OCI-LY7 (cell line): Measurements from ENCODE around the gene TNC. TPM values are rescaled to one million over a fixed set of nuclear protein-coding genes. Genes with fewer than 3 reads are reported as not detected.

ENCODE experiments used
- BruUV-seq: library from RNA; stranded (reverse); fragments of 400-500 nt; replicated peaks from 2 replicates; lab custom pipeline; 2021; lab: Mats Ljungman, UMichigan
- CTCF ChIA-PET: fragments of 300-600 bp; sonication (Branson Sonifier 250); formaldehyde crosslinking; loops from one replicate; lab custom pipeline; 2022; ENCODE audit warnings: antibody characterized with exemption; ENCODE audit not compliant: unreplicated experiment; lab: Charles Lee
- POLR2A ChIA-PET: fragments of 300-600 bp; sonication (Branson Sonifier 250); formaldehyde crosslinking; loops from one replicate; lab custom pipeline; 2022; ENCODE audit warnings: antibody characterized with exemption; lab: Charles Lee
- DNase-seq: peaks from one replicate; pipeline ENCODE4 v3.0.0-alpha.2; 2015; ENCODE audit warnings: low spot score
- H2AFZ ChIP-seq: fragments of 200-600 bp; sonication (generic), shearing (Covaris generic); 2 replicates; pipeline ENCODE4 v1.6.1; 2014; ENCODE audit warnings: mild to moderate bottlenecking, antibody characterized with exemption, low read length, moderate library complexity
- H3K27ac ChIP-seq: fragments of 200-600 bp; sonication (generic); 2 replicates; pipeline ENCODE4 v1.5.1; 2014; ENCODE audit warnings: mixed run types, low read depth, mild to moderate bottlenecking, moderate library complexity, low read length, inconsistent platforms; ENCODE audit not compliant: poor library complexity, severe bottlenecking
- H3K36me3 ChIP-seq: fragments of 200-600 bp; sonication (generic); 2 replicates; pipeline ENCODE4 v1.6.1; 2014; ENCODE audit warnings: mild to moderate bottlenecking, antibody characterized with exemption, low read length, moderate library complexity, mixed read lengths; ENCODE audit not compliant: insufficient read depth
- H3K4me1 ChIP-seq: fragments of 200-600 bp; sonication (generic); 2 replicates; pipeline ENCODE4 v1.5.1; 2014; ENCODE audit warnings: mild to moderate bottlenecking, low read length; ENCODE audit not compliant: insufficient read depth, poor library complexity, severe bottlenecking
- H3K4me2 ChIP-seq: fragments of 200-600 bp; sonication (generic); 2 replicates; pipeline ENCODE4 v1.6.1; 2014; ENCODE audit warnings: mild to moderate bottlenecking, low read length
- H3K4me3 ChIP-seq: fragments of 200-600 bp; sonication (generic); 2 replicates; pipeline ENCODE4 v1.5.1; 2014; ENCODE audit warnings: mild to moderate bottlenecking, low read depth, low read length; ENCODE audit not compliant: poor library complexity, severe bottlenecking
- H3K79me2 ChIP-seq: fragments of 200-600 bp; sonication (generic); 2 replicates; pipeline ENCODE4 v1.6.1; 2016; ENCODE audit warnings: low read depth, mild to moderate bottlenecking, low read length, moderate library complexity, mixed read lengths; ENCODE audit not compliant: insufficient read depth
- H3K9me2 ChIP-seq: fragments of 200-600 bp; sonication (generic); 2 replicates; pipeline ENCODE4 v1.6.1; 2016; ENCODE audit warnings: mild to moderate bottlenecking, low read length, mixed read lengths; ENCODE audit not compliant: insufficient read depth
- H3K9me3 ChIP-seq: fragments of 200-600 bp; sonication (generic); 2 replicates; pipeline ENCODE4 v1.6.1; 2014; ENCODE audit warnings: mild to moderate bottlenecking, mixed run types, low read length, mixed read lengths
- H4K20me1 ChIP-seq: fragments of 200-600 bp; sonication (generic); 2 replicates; pipeline ENCODE4 v1.6.1; 2014; ENCODE audit warnings: mild to moderate bottlenecking, antibody characterized with exemption, low read length, moderate library complexity, mixed read lengths; ENCODE audit not compliant: insufficient read depth
- EZH2phosphoT487 ChIP-seq: fragments of 200-600 bp; sonication (generic); IDR thresholded peaks from 2 replicates; pipeline ENCODE4 v1.6.1; 2018; ENCODE audit warnings: low read depth, borderline replicate concordance, mild to moderate bottlenecking, mixed run types, antibody characterized with exemption, low read length, moderate library complexity, mixed read lengths
- intact Hi-C: fragments of 100-400 bp; cut with micrococcal nuclease; formaldehyde crosslinking; loops from one replicate; pipeline ENCODE4 v1.10.0; 2022; ENCODE audit not compliant: unreplicated experiment
- total RNA-seq, 2 experiments: library from RNA; depleted of rRNA in 1 of 2; stranded (reverse); fragments of >200 nt in 1 of 2; shearing (Covaris generic) in 1 of 2; gene quantifications; 2 replicates each; pipeline ENCODE4 v1.2.3, GENCODE V29; 2014 to 2022
- TF ChIP-seq, protein P1 (sequence below): fragments of 200-600 bp; sonication (generic); conservative IDR thresholded peaks from 2 replicates; pipeline ENCODE4 v1.5.1; 2014; ENCODE audit warnings: mild to moderate bottlenecking, antibody characterized with exemption, low read length, moderate library complexity, mixed read lengths

TNC gene
- total RNA-seq, 2 experiments from 2014 or later, result not detected

DNA sequence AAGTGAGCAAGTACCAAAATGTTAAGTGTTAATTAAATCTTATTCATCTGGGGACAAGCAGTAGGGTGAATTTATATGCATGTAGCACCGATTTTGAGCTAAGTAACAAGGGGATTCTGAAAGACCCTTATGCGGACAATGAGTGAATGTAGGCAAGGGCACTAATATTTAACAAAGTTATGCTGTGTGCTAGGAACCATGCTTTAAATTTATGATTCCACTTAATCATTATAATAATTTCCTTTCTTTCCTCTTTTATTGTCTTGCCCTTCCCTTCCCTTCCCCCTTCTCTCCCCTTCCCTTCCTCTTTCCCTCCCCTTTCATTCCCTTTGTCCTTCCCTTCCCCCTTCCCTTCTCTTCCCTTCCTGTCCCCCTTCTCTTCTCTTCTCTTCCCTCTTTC is 25.7 kb upstream of the TNC start:
- Histone ChIP-seq H3K36me3 (no peaks in the 10 kb centered on the region), H4K20me1 (no peaks in the 10 kb centered on the region), H3K9me2 (no peaks in the 10 kb centered on the region), H2AFZ (no peak overlapping the region), H3K4me2 (no peak overlapping the region), H3K79me2 (no peaks in the 10 kb centered on the region), H3K9me3 (no peaks in the 10 kb centered on the region), H3K4me3 (no peak overlapping the region), H3K27ac (no peak overlapping the region), H3K4me1 (no peaks in the 10 kb centered on the region)
- BruUV-seq, result no TSS peak
- intact Hi-C loops, result no loop called here
- TF ChIP-seq, protein P1, sequence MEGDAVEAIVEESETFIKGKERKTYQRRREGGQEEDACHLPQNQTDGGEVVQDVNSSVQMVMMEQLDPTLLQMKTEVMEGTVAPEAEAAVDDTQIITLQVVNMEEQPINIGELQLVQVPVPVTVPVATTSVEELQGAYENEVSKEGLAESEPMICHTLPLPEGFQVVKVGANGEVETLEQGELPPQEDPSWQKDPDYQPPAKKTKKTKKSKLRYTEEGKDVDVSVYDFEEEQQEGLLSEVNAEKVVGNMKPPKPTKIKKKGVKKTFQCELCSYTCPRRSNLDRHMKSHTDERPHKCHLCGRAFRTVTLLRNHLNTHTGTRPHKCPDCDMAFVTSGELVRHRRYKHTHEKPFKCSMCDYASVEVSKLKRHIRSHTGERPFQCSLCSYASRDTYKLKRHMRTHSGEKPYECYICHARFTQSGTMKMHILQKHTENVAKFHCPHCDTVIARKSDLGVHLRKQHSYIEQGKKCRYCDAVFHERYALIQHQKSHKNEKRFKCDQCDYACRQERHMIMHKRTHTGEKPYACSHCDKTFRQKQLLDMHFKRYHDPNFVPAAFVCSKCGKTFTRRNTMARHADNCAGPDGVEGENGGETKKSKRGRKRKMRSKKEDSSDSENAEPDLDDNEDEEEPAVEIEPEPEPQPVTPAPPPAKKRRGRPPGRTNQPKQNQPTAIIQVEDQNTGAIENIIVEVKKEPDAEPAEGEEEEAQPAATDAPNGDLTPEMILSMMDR, result no peak
- TF ChIP-seq EZH2phosphoT487, result no peak
- DNase-seq, result no peak
- ChIA-PET CTCF (no interaction called here), POLR2A (no interaction called here)

DNA sequence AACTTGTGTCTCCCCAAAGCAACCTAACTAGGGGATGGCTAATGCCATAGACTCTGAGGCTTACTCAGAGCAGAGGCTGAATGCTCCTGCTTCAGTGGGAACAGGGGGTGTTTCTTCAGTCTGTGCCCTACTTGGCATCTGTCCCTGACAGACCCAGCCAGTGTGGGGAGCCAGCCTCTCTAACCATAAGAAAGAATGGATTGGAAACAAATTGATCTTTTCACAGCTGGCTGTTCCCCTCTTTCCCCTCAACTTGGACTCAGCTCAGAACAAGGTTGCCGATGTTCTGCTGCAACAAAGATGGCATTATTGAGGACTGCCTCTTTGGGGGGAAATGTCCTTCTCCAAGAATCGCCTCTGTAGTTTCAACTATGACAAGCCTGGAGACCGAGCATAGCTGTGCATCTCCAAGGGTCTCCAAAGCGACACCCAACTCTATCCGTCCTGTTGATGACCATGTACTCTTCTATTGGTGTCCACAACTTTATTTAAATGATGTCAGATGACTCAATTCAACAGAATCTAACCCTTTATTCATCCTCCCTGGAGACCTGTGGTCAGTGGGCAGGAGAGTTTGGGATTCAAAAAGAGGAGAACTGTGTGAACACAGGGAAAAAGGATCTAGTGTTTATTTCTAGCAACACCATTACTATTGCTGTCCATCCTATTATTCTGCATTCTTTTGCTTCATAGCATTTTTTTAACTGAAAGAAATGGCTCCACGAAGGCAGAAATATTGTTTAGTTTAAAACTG is 24.7 kb upstream of the TNC start:
- Histone ChIP-seq H3K27ac (no peak overlapping the region), H4K20me1 (no peaks in the 10 kb centered on the region), H3K4me1 (no peaks in the 10 kb centered on the region), H3K79me2 (no peaks in the 10 kb centered on the region), H3K9me2 (no peaks in the 10 kb centered on the region), H3K4me3 (no peak overlapping the region), H2AFZ (no peak overlapping the region), H3K36me3 (no peaks in the 10 kb centered on the region), H3K4me2 (no peak overlapping the region), H3K9me3 (no peaks in the 10 kb centered on the region)
- ChIA-PET POLR2A (no interaction called here), CTCF (no interaction called here)
- BruUV-seq, result no TSS peak
- intact Hi-C loops, result no loop called here
- DNase-seq, result no peak
- TF ChIP-seq EZH2phosphoT487, result no peak
- TF ChIP-seq, protein P1, result no peak

DNA sequence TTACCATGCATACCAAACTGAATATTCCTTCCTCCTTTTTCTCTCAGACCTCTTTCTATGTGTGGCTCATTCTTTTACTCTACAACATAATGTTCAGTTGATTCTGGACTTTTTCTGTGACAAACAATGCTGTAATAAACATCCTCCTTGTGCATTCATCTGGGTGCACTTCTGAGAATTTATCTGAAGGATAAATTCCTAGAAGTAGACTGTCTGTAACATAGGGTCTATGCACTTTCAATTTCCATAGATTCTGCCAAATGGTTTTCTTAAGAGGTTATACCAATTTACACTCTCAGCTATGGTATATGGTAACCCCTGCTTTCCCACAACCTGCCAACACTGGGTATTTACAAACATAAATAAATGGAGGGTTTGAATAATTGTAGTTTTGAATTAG is 24.1 kb upstream of the TNC start:
- Histone ChIP-seq H3K9me3 (no peaks in the 10 kb centered on the region), H3K79me2 (no peaks in the 10 kb centered on the region), H3K9me2 (no peaks in the 10 kb centered on the region), H3K4me1 (no peaks in the 10 kb centered on the region), H4K20me1 (no peaks in the 10 kb centered on the region), H3K27ac (no peak overlapping the region), H3K36me3 (no peaks in the 10 kb centered on the region), H2AFZ (no peak overlapping the region), H3K4me2 (no peak overlapping the region), H3K4me3 (no peak overlapping the region)
- intact Hi-C loops, result no loop called here
- BruUV-seq, result no TSS peak
- no peak for TF ChIP-seq EZH2phosphoT487
- TF ChIP-seq, protein P1, result no peak
- ChIA-PET CTCF (no interaction called here), POLR2A (no interaction called here)
- DNase-seq, result no peak
